ENCODE data around the gene RFX5. TPM values are rescaled to one million over a fixed set of nuclear protein-coding genes. Genes with fewer than 3 reads are reported as not detected.

Gene RFX5
- total and polyA plus RNA-seq, 2 experiments from 2014 or later = 13.3 to 44.5 TPM

- peaks cover 9% of the 10 kb centered on the region for H3K27me3 Mint-ChIP-seq (ENCODE audit: insufficient read depth, low read depth, poor library complexity)
- TF ChIP-seq, protein P1, sequence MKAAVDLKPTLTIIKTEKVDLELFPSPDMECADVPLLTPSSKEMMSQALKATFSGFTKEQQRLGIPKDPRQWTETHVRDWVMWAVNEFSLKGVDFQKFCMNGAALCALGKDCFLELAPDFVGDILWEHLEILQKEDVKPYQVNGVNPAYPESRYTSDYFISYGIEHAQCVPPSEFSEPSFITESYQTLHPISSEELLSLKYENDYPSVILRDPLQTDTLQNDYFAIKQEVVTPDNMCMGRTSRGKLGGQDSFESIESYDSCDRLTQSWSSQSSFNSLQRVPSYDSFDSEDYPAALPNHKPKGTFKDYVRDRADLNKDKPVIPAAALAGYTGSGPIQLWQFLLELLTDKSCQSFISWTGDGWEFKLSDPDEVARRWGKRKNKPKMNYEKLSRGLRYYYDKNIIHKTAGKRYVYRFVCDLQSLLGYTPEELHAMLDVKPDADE (IDR thresholded peaks at IDR 0.05) = no peak
- TF ChIP-seq, protein P2, sequence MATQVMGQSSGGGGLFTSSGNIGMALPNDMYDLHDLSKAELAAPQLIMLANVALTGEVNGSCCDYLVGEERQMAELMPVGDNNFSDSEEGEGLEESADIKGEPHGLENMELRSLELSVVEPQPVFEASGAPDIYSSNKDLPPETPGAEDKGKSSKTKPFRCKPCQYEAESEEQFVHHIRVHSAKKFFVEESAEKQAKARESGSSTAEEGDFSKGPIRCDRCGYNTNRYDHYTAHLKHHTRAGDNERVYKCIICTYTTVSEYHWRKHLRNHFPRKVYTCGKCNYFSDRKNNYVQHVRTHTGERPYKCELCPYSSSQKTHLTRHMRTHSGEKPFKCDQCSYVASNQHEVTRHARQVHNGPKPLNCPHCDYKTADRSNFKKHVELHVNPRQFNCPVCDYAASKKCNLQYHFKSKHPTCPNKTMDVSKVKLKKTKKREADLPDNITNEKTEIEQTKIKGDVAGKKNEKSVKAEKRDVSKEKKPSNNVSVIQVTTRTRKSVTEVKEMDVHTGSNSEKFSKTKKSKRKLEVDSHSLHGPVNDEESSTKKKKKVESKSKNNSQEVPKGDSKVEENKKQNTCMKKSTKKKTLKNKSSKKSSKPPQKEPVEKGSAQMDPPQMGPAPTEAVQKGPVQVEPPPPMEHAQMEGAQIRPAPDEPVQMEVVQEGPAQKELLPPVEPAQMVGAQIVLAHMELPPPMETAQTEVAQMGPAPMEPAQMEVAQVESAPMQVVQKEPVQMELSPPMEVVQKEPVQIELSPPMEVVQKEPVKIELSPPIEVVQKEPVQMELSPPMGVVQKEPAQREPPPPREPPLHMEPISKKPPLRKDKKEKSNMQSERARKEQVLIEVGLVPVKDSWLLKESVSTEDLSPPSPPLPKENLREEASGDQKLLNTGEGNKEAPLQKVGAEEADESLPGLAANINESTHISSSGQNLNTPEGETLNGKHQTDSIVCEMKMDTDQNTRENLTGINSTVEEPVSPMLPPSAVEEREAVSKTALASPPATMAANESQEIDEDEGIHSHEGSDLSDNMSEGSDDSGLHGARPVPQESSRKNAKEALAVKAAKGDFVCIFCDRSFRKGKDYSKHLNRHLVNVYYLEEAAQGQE (IDR thresholded peaks at IDR 0.05; ENCODE audit: unreplicated experiment) = no peak
- TF ChIP-seq STAT1 (IDR thresholded peaks at IDR 0.05; ENCODE audit: unreplicated experiment) (no peak), NANOG (IDR thresholded peaks at IDR 0.05; ENCODE audit: borderline replicate concordance) (no peak), EZH2 (IDR thresholded peaks at IDR 0.05; ENCODE audit: low read depth, unreplicated experiment) (no peak), ZNF114 (CRISPR knock-in tag; IDR thresholded peaks at IDR 0.05) (no peak), ZNF331 (CRISPR knock-in tag; IDR thresholded peaks at IDR 0.05; ENCODE audit: low read depth) (no peak), POLR2AphosphoS5 (IDR thresholded peaks at IDR 0.05; ENCODE audit: low read depth) (no peak), ZNF462 (CRISPR knock-in tag; IDR thresholded peaks at IDR 0.05) (no peak), CTCF (conservative IDR thresholded peaks at IDR 0.05; ENCODE audit: low read depth in 2 of 2) (no peak), CREB1 (CRISPR knock-in tag; IDR thresholded peaks at IDR 0.05; ENCODE audit: low read depth) (no peak), EZH2phosphoT487 (IDR thresholded peaks at IDR 0.05; ENCODE audit: unreplicated experiment) (no peak), JUNB (IDR thresholded peaks at IDR 0.05; ENCODE audit: unreplicated experiment) (no peak)
These were observed 20.3 kb downstream of the RFX5 start for GRCh38 chr1:151326619-151327222.

More at GRCh38 chr1:151326619-151327222, 20.3 kb downstream of the RFX5 start:
- H3K4me1 ChIP-seq (ENCODE audit: insufficient read depth) = peaks cover 14% of the 10 kb centered on the region
- H3K4me3 ChIP-seq = peak overlapping the region; percentile 74
- peaks cover 6% of the 10 kb centered on the region; the same call in 1 of the 2 replicates for H3K36me3 ChIP-seq (ENCODE audit: insufficient read depth)
- no peaks in the 10 kb centered on the region for H3K27me3 ChIP-seq (ENCODE audit: insufficient read depth)
- H3K9me2 ChIP-seq (ENCODE audit: insufficient read depth) = no peaks in the 10 kb centered on the region
- ATAC-seq (peak; percentile 36), DNase-seq (ENCODE audit: low spot score) (peak; percentile 71)
- H3K27ac Mint-ChIP-seq = peak overlapping the region; percentile 22
- peak overlapping the region; percentile 57; the same call in 1 of the 2 replicates for H3K27ac ChIP-seq (ENCODE audit: low read depth)
- peak overlapping the region; percentile 83 for H3K4me3 Mint-ChIP-seq
- H3K4me2 ChIP-seq = peak overlapping the region; percentile 95
- H3K9me3 Mint-ChIP-seq = no peaks in the 10 kb centered on the region
- H3K4me1 Mint-ChIP-seq = peaks cover 10% of the 10 kb centered on the region; the same call in 2 of the 3 replicates
- peaks cover 8% of the 10 kb centered on the region for H3K36me3 Mint-ChIP-seq (ENCODE audit: low read depth)
- H3K79me2 ChIP-seq (replicated peaks; ENCODE audit: insufficient read depth) = peaks cover 15% of the 10 kb centered on the region
- H4K20me1 ChIP-seq (replicated peaks; ENCODE audit: insufficient read depth) = peaks cover 4% of the 10 kb centered on the region; the same call in 1 of the 2 replicates
- H2AFZ ChIP-seq = peak overlapping the region; percentile 84
- H3F3A ChIP-seq (replicated peaks; ENCODE audit: low read depth) = 0 out of 2 replicates have a peak, but pooled peaks cover 5% of the 10 kb centered on the region
